GM23338 (cell line): ENCODE results near the gene MAOA.

Experiments used
- CREB1 ChIP-seq: fragments of 250-450 bp; sonication (Bioruptor Pico); IDR thresholded peaks from 2 replicates; pipeline ENCODE4 v1.5.0; 2020; ENCODE audit warnings: low read depth, mild to moderate bottlenecking, moderate library complexity
- CTCF ChIP-seq, 2 experiments: fragments of 200-600 bp in 1 of 2; sonication (generic) in 1 of 2; conservative IDR thresholded peaks; 2 replicates each; pipeline versions ENCODE4 v1.5.1 to v1.6.1; 2016 to 2017; ENCODE audit warnings: antibody characterized with exemption in 2 of 2, low read depth in 2 of 2, mild to moderate bottlenecking in 2 of 2, moderate library complexity in 1 of 2
- ETS1 ChIP-seq: IDR thresholded peaks from 2 replicates; pipeline ENCODE4 v1.6.1; 2016; ENCODE audit warnings: antibody characterized with exemption
- EZH2 ChIP-seq: fragments of 200-600 bp; sonication (generic); IDR thresholded peaks from one replicate; pipeline ENCODE4 v1.8.0; 2017; ENCODE audit warnings: antibody characterized with exemption, mild to moderate bottlenecking, low read depth; ENCODE audit not compliant: unreplicated experiment
- EZH2phosphoT487 ChIP-seq: fragments of 200-600 bp; sonication (generic); IDR thresholded peaks from one replicate; pipeline ENCODE4 v1.8.1; 2018; ENCODE audit warnings: antibody characterized with exemption; ENCODE audit not compliant: unreplicated experiment
- JUNB ChIP-seq: IDR thresholded peaks from one replicate; pipeline ENCODE4 v1.6.1; 2016; ENCODE audit warnings: antibody characterized with exemption; ENCODE audit not compliant: unreplicated experiment
- NANOG ChIP-seq: IDR thresholded peaks from 2 replicates; pipeline ENCODE4 v1.6.1; 2016; ENCODE audit warnings: antibody characterized with exemption, borderline replicate concordance
- POLR2AphosphoS5 ChIP-seq: IDR thresholded peaks from 2 replicates; pipeline ENCODE4 v1.6.1; 2016; ENCODE audit warnings: antibody characterized with exemption, low read depth
- REST ChIP-seq: IDR thresholded peaks from one replicate; pipeline ENCODE4 v1.6.1; 2018; ENCODE audit warnings: antibody characterized with exemption; ENCODE audit not compliant: unreplicated experiment
- ZNF114 ChIP-seq: fragments of 250-450 bp; sonication (Bioruptor Pico); IDR thresholded peaks from 2 replicates; pipeline ENCODE4 v1.5.0; 2020; ENCODE audit warnings: mild to moderate bottlenecking, moderate library complexity
- ZNF331 ChIP-seq: fragments of 250-450 bp; sonication (Bioruptor Pico); IDR thresholded peaks from 2 replicates; pipeline ENCODE4 v1.5.0; 2020; ENCODE audit warnings: low read depth, mild to moderate bottlenecking, moderate library complexity
- ZNF462 ChIP-seq: fragments of 250-450 bp; sonication (Bioruptor Pico); IDR thresholded peaks from 2 replicates; pipeline ENCODE4 v1.5.0; 2020; ENCODE audit warnings: mild to moderate bottlenecking, moderate library complexity

GRCh38 chrX:43643201-43643600 lies 12.9 kb upstream of the MAOA start:
- TF ChIP-seq CTCF (conservative IDR thresholded peaks at IDR 0.05; ENCODE audit: low read depth in 2 of 2): no peak
- TF ChIP-seq ZNF114 (CRISPR knock-in tag): no peak
- no peak for TF ChIP-seq EZH2
- TF ChIP-seq CREB1: no peak
- no peak for TF ChIP-seq REST
- no peak for TF ChIP-seq JUNB
- no peak for TF ChIP-seq EZH2phosphoT487
- no peak for TF ChIP-seq ZNF331 (CRISPR knock-in tag)
- TF ChIP-seq POLR2AphosphoS5: no peak
- TF ChIP-seq NANOG: no peak
- TF ChIP-seq ETS1: no peak
- TF ChIP-seq ZNF462 (CRISPR knock-in tag): no peak
